ENCODE results near the gene CXCL9.
A peak's percentile ranks its signal among the peaks of the same experiment; 100 is the strongest.

Gene CXCL9

GRCh38 chr4:76017056-76017686 is 9.9 kb upstream of the CXCL9 start:
- TF ChIP-seq Cebpa-rat (IDR thresholded peaks at IDR 0.05): no peak
- H3K9me3 ChIP-seq (replicated peaks in 1 of 11): no peaks in the 10 kb centered on the region
- no peak overlapping the region for H3K4me3 ChIP-seq
- H3K9ac ChIP-seq: no peak overlapping the region
- H3K27ac ChIP-seq: no peak overlapping the region
- no peak overlapping the region for H3K4me2 ChIP-seq
- H4K20me1 ChIP-seq: no peaks in the 10 kb centered on the region
- no peaks in the 10 kb centered on the region for H3K27me3 ChIP-seq
- H3K36me3 ChIP-seq: no peaks in the 10 kb centered on the region
- H3K4me1 ChIP-seq: peaks cover 3 to 43% (median 15%) of the 10 kb centered on the region in 10 experiments; a peak in 17 of 20 replicates

GRCh38 chr4:76016393-76016792 is 9.1 kb upstream of the CXCL9 start:
- Histone ChIP-seq H3K4me2 (no peak overlapping the region; a peak in 1 of 22 replicates), H4K20me1 (no peaks in the 10 kb centered on the region), H3K4me1 (peaks cover 3 to 43% (median 22%) of the 10 kb centered on the region in 10 experiments; a peak in 18 of 20 replicates), H3K27me3 (no peaks in the 10 kb centered on the region), H3K36me3 (no peaks in the 10 kb centered on the region), H3K4me3 (no peak overlapping the region), H3K9me3 (replicated peaks in 1 of 11) (no peaks in the 10 kb centered on the region), H3K9ac (no peak overlapping the region), H3K27ac (no peak overlapping the region)
- no peak for TF ChIP-seq Cebpa-rat (IDR thresholded peaks at IDR 0.05)

DNA sequence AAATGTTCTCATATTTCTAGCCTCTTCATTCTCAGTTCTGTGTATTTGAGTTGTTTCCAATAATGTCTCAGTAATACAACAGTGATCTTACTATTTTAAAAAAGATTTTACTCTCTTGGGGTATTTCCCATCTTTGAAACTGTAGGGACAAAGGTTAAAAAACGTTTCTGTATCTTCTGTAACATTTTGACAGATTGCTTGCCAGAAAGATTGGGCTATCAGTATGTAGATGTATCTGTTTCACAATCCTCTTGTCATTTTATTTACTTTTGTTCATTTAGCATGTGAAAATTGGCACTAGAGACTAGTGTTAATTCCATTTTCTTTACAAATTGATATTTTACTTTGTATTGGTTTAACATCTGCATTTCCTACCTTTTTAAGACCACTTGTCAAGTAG is 6.2 kb upstream of the CXCL9 start:
- no peaks in the 10 kb centered on the region for H4K20me1 ChIP-seq

GRCh38 chr4:76012388-76012801 is 5.1 kb upstream of the CXCL9 start:
- H3K4me2 ChIP-seq: peak overlapping the region in 8 of 11 experiments; percentile 4 to 87 (median 59); a peak in 11 of 22 replicates
- H3K4me3 ChIP-seq: no peak overlapping the region
- no peaks in the 10 kb centered on the region for H3K9me3 ChIP-seq (replicated peaks in 1 of 11)
- H3K27ac ChIP-seq: peak overlapping the region in 5 of 11 experiments; percentile 14 to 48 (median 24); a peak in 7 of 22 replicates
- no peaks in the 10 kb centered on the region for H4K20me1 ChIP-seq
- peak overlapping the region in 2 of 11 experiments; percentile 3 to 11; a peak in 1 of 22 replicates for H3K9ac ChIP-seq
- no peaks in the 10 kb centered on the region for H3K36me3 ChIP-seq
- TF ChIP-seq Cebpa-rat (IDR thresholded peaks at IDR 0.05): no peak
- H3K27me3 ChIP-seq: no peaks in the 10 kb centered on the region
- H3K4me1 ChIP-seq: peaks cover 3 to 42% (median 24%) of the 10 kb centered on the region in 10 experiments; a peak in 18 of 20 replicates

More for the DNA sequence above, 6.2 kb upstream of the CXCL9 start:
- Histone ChIP-seq H3K4me2 (no peak overlapping the region), H3K4me1 (peaks cover 3 to 42% (median 24%) of the 10 kb centered on the region in 10 experiments; a peak in 18 of 20 replicates), H3K9me3 (replicated peaks in 1 of 11) (no peaks in the 10 kb centered on the region), H3K9ac (no peak overlapping the region), H3K36me3 (no peaks in the 10 kb centered on the region), H3K27ac (no peak overlapping the region), H3K4me3 (no peak overlapping the region), H3K27me3 (no peaks in the 10 kb centered on the region)
- no peak for TF ChIP-seq Cebpa-rat (IDR thresholded peaks at IDR 0.05)

- TF ChIP-seq Cebpa-rat (IDR thresholded peaks at IDR 0.05): no peak
- H3K9me3 ChIP-seq (replicated peaks in 1 of 11): no peaks in the 10 kb centered on the region
- H3K4me3 ChIP-seq: no peak overlapping the region
- no peaks in the 10 kb centered on the region for H4K20me1 ChIP-seq
- H3K36me3 ChIP-seq: no peaks in the 10 kb centered on the region
- peak overlapping the region in 6 of 11 experiments; percentile 7 to 48 (median 24); a peak in 8 of 22 replicates for H3K27ac ChIP-seq
- H3K4me1 ChIP-seq: peaks cover 3 to 42% (median 24%) of the 10 kb centered on the region in 10 experiments; a peak in 18 of 20 replicates
- peak overlapping the region in 2 of 11 experiments; percentile 3 to 11; a peak in 1 of 22 replicates for H3K9ac ChIP-seq
- H3K4me2 ChIP-seq: peak overlapping the region in 9 of 11 experiments; percentile 2 to 87 (median 52); a peak in 13 of 22 replicates
- no peaks in the 10 kb centered on the region for H3K27me3 ChIP-seq
Measured at GRCh38 chr4:76011700-76012387, 4.5 kb upstream of the CXCL9 start.

DNA sequence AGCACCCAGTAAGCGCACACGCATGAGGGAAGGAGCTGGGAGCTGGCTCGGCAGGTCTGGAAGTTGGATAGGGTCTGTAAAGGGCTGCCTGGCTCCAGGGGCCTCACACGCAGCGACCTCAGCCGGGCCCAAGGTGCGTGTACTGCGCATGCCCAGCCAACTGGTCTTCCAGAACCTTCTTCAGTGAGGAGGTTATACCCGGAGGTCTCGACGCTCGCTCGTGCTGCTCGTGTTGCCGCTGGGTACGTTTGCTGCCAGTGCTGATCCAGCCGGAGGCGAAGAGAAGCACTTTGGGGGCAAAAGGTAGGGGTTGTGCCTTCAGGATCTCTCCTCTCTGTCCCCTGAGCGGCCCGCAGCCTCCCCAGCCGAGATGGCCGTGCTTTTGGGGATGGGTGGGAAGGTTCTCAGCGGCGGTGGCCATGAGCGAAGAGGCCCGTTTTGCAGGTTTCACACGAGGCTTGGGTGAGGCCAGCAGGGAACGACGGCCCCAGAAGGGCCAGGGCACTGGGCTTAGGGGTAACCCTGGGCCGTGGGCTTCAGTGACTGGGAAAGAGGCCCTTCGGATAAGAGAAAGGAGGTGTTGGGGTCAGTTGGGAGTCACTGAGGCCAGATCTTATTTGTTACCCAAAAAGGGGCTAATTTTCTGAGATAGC is 3.8 kb upstream of the CXCL9 start:
- Histone ChIP-seq H4K20me1 (no peaks in the 10 kb centered on the region), H3K4me2 (peak overlapping the region in 8 of 11 experiments; percentile 4 to 87 (median 59); a peak in 13 of 22 replicates), H3K9ac (no peak overlapping the region; a peak in 1 of 22 replicates)

DNA sequence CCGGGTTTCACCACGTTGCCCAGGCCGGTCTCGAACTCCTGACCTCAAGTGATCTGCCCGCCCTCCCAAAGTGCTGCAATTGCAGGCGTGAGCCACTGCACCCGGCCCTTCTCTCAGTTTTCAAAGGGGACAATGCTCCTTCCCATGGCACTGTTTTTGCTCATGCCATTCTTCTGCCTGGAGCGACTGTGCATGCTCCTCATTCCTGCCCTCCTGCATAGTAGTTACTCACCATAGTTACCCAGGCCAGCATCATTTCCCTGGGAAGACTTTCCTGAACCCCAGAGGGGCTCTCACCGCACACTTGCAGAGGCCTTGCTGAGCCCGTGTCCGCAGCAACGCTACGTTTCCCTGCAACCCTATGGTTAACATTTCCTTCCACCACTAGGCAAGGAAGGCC is 3.3 kb upstream of the CXCL9 start:
- Histone ChIP-seq H3K27ac (no peak overlapping the region), H4K20me1 (no peaks in the 10 kb centered on the region), H3K4me1 (peaks cover 1 to 38% (median 22%) of the 10 kb centered on the region in 10 experiments; a peak in 18 of 20 replicates), H3K9ac (no peak overlapping the region), H3K9me3 (replicated peaks in 1 of 11) (no peaks in the 10 kb centered on the region), H3K36me3 (no peaks in the 10 kb centered on the region), H3K27me3 (no peaks in the 10 kb centered on the region), H3K4me2 (peak overlapping the region in 2 of 11 experiments; percentile 78 to 87; a peak in 2 of 22 replicates), H3K4me3 (no peak overlapping the region)
- no peak for TF ChIP-seq Cebpa-rat (IDR thresholded peaks at IDR 0.05)

More for the DNA sequence above, 3.8 kb upstream of the CXCL9 start:
- Histone ChIP-seq H3K27me3 (no peaks in the 10 kb centered on the region), H3K4me3 (no peak overlapping the region), H3K27ac (peak overlapping the region in 3 of 11 experiments; percentile 14 to 32 (median 24); a peak in 2 of 22 replicates), H3K9me3 (replicated peaks in 1 of 11) (no peaks in the 10 kb centered on the region), H3K4me1 (peaks cover 3 to 42% (median 24%) of the 10 kb centered on the region in 10 experiments; a peak in 18 of 20 replicates), H3K36me3 (no peaks in the 10 kb centered on the region)
- no peak for TF ChIP-seq Cebpa-rat (IDR thresholded peaks at IDR 0.05)

DNA sequence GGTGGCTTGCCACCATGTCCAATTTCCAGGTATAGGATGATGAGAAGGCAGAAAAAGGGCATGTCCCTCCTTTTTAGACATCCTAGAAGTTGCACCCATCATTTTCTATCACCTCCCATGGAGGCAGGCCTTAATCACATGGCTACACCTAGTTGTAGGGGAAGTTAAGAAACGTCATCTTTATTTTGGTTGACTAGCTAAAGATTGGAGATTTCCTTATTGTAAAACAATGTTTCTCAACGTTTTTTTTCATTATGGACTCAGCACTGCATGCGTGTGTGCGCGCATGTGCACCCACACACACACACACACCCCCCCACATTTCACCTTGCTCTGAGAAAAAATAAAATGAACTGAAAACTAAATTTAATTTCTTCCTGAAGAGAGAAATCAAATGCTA is 2.0 kb upstream of the CXCL9 start:
- peaks cover 0 to 26% (median 14%) of the 10 kb centered on the region in 10 experiments; a peak in 17 of 20 replicates for H3K4me1 ChIP-seq
- TF ChIP-seq Cebpa-rat (IDR thresholded peaks at IDR 0.05): no peak
- no peak overlapping the region for H3K4me3 ChIP-seq
- H3K36me3 ChIP-seq: no peaks in the 10 kb centered on the region
- no peak overlapping the region for H3K27ac ChIP-seq
- no peak overlapping the region for H3K9ac ChIP-seq
- no peak overlapping the region for H3K4me2 ChIP-seq
- H3K9me3 ChIP-seq (replicated peaks in 1 of 11): no peaks in the 10 kb centered on the region
- no peaks in the 10 kb centered on the region for H3K27me3 ChIP-seq
- no peaks in the 10 kb centered on the region for H4K20me1 ChIP-seq

GRCh38 chr4:76003620-76004019 is 3.7 kb downstream of the CXCL9 start:
- Histone ChIP-seq H3K4me2 (peak overlapping the region; percentile 16 to 77 (median 67); a peak in 21 of 22 replicates), H3K9ac (peak overlapping the region in 6 of 11 experiments; percentile 4 to 74 (median 59); a peak in 10 of 22 replicates), H3K4me1 (peaks cover 19 to 31% (median 27%) of the 10 kb centered on the region in 10 experiments), H3K9me3 (replicated peaks in 1 of 11) (no peaks in the 10 kb centered on the region), H3K27me3 (no peaks in the 10 kb centered on the region), H3K4me3 (no peak overlapping the region), H4K20me1 (no peaks in the 10 kb centered on the region), H3K36me3 (no peaks in the 10 kb centered on the region), H3K27ac (peak overlapping the region in 9 of 11 experiments; percentile 16 to 92 (median 71); a peak in 17 of 22 replicates)
- no peak for TF ChIP-seq Cebpa-rat (IDR thresholded peaks at IDR 0.05)
